ENCODE measurements around the gene LRRC7.
"Not testable (repeated sequence)": the region's sequence is repeated elsewhere in the genome, so short reads cannot be mapped to it uniquely, and the experiment has no call there.

LRRC7 gene

DNA sequence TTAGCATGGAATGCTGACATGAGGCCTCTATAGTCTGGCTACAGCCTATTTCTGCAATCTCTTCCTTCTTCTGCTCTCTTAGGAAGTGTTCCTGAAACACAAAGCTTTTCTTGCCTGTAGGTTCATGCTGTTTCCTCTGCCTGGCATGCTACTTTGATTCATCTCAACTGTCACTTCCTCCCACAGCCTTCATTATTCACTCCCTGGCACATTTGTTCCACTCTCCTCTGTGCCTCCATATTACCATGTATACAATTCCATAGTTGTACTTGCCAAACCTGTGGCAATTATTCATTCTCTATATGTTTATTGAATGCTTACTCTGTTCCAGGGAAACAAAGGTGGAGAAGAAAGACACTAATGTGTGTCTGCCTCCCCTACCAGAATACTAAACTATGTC lies 210.2 kb downstream of the LRRC7 start:
- no peak for DNase-seq

DNA sequence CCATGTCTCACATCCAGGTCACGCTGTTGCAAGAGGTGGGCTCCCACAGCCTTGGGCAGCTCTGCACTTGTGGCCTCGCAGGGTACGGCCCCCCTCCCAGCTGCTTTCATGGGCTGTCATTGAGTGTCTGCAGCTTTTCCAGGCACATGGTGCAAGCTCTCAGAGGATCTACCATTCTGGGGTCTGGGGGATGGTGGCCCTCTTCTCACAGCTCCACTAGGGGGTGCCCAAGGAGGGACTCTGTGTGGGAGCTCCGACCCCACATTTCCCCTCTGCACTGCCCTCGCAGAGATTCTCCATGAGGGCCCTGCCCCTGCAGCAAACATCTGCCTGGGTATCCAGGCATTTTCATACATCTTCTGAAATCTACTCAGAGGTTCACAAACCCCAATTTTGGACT lies 219.4 kb downstream of the LRRC7 start:
- DNase-seq, result no peak

DNA sequence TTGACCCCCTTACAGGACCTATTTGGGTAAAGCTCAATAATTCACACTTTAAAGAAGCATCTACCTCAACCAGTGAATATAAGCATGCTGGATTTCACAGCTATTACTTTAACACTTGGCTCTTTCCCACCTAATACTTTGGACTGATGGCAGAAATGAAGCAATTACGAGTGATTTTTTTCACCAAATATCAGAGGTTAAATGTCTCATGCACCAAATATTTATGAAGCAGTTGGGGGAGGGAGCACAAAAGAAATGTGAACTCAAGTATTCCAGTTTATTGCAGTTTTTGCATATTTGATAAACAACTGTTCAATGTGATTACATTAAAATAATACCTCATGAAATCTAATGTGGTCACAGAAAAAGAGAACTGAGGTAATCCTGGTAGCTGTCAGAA lies 223.6 kb downstream of the LRRC7 start:
- no peak for DNase-seq

DNA sequence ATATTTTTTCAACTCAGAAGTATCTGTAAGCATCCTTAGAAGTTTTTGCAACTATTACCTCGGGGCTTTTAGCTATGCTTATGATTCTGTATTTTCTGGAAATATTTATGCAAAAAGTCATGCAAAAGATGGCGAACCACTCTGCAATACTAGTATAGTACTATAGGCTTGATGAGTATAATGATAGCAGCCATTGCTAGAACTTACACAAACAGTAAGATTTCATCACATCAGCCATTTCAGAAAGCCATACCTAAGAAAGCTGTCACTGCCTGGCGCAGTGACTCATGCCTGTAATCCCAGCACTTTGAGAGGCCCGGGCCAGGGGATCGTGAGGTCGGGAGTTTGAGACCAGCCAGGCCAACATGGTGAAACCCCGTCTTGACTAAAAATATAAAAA lies 227.1 kb downstream of the LRRC7 start:
- no peak for DNase-seq

DNA sequence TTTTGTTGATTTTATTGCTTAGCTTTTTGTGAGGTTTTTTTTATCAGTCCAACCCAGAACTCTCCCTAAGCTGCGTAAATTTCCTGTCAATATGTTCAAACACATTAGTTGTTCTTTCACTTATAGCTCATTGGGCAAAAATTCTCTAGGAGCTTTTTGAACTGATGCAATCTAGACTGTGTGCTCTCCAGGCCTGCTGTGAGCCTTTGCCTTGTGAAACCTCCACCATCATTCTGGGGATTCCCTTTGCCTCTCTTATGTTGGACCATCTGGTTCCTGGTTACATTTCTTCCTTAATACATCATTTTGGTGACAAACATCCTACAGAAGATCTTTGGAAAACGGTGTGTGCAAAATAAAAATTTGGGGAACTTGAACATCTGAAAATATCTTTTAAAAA lies 247.2 kb downstream of the LRRC7 start:
- no peak for DNase-seq

DNA sequence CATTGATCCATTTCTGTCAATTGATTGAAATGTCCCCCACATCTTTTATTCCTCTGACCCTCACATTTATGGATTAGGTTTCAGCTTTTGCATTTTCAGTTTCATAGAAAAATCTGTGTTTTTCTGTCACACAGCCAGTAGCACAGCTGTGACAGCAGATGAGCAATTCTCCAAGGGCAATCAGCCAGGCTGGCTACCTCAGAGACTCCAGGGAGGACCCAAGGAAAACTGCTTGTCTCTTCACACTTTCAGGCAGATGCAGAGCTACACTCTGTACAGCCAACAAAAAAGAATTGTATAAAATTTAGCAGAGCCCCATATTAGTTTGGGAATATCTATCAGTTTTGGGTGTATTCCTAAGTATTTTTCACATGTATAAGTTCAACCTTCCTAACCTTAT lies 257.2 kb downstream of the LRRC7 start:
- DNase-seq, result peak; percentile 73

DNA sequence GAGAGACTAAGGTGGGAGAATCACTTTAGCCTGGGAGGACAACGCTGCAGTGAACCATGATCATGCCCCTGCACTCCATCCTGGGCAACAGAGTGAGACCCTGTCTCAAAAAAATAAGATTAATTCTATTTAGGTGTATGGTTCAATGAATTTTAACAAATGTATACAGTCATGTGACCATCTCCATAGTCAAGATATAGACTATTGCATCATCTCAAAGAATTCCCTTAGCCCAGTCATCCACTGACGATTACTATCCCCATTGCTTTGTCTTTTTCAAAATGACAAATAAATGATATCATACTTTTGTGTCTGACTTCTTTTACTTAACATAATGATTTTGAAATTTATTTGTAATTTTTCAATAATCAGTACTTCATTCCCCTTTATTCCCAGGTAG lies 260.0 kb downstream of the LRRC7 start:
- no peak for DNase-seq

DNA sequence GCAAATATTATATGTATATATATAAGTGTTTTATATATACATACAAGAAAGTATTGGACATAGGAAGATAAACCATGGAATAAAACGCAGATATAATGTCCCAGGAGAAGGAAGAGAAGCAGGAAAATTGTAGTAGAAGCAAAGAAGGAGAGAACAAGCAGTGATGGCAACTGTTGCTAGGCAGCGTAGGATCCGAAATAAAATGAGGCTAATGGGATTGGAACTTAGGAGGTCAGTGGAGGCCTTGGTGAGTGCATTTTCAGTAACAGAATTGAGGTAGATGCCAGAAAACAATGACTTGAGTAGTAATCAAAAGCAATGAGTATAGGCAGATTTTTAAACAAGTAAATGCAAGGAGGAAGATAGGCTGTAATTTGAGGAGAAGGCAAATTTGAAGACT lies 265.8 kb downstream of the LRRC7 start:
- no peak for DNase-seq

DNA sequence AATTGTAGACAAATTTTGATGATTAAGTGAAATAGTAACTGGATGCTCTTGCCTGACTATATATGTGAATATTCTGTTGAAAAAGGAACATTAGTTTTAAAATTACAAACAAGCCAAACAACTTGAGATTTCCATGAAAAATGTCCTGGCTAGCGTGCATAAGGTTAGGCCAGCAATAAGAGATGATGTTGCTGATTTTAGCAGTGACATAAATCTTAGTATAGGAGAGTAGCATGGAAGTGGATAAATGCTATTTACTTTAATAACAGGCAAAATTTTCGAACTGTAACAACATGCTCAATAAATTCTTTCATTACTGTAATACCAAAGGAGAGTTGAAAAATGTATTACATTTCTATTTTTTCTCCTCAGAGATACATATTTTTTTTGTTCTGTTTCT lies 266.6 kb downstream of the LRRC7 start:
- no peak for DNase-seq

DNA sequence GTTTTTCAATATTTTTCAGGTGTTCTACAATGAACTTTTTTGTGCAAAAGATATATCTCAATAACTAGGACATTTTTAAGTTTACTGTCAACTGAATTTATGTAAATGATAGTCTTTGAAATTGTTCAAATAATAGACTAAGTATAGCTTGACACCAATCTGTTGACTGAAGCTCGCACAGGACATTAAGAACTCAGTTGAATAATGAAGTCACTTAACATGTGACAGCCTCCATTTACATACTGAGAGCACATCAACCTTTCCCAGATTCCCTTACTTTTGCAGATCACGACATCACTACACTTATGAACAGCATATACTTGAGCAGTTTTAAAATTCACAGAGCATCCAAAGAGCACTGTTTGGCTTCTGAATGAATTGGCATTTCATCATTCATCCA lies 268.2 kb downstream of the LRRC7 start:
- no peak for DNase-seq

DNA sequence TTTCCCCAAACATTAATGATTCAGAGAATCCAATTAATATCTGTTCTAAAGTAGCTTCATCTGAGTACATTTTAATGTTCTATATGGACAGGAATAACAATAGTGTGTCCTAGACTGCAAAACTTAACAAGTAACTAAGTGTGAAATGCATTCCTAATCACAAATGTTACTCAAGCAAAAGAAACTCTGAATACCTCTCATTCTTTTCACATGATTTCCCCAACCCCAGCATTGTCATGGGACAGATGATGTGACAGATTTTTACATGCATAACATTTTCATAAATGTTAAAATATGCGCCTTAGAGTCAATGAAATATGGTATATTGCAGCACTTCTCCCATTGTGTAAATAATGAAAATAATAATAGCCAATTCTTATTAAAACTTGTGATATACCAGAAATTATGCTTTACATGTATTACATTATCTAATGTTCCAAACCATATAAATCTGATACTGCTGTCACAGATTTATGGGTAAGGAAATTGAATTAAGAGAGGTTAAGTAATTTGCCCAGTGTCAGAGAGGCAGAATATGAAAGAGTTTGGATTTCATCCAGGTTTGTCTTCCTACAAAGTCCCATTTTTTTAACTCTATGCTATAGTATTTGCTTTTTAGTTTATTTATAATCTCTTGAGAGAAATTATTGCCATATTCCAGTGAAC lies 269.4 kb downstream of the LRRC7 start:
- DNase-seq, result no peak

DNA sequence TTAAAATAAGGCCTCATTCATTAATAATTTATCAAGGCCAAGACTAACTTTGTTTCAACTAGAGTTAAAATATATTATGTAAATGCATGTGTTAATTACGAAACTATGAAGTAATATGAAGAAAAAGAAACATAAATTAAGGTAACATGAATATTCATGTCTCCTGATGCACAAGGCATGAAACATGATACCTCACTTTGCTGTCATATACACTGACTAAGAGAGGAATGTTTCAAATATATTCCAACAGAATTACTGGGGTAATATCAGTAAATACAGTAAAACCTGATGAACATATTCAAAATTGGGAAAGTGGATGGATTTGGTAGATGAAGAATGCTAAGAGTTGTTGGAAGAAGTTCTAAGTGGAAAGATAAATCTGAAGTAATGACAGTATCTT lies 274.6 kb downstream of the LRRC7 start:
- no peak for DNase-seq

DNA sequence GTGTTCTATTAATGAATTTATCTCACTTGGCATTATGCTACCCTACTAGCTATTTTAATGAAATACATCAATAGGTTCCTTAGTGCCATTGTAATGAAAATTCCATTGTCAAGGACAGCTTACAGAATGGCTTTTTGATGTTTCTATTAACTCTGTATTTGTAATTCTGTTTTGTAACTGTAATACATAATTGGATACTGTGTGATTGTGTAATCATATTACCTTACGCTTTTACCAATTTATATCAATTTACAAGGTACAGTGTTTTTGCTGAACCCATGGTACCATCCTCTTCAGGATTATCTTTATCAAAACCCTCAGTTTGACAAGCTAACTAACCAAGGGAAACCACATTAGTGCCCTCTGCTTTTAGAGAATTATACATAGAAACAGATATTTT lies 277.9 kb downstream of the LRRC7 start:
- DNase-seq, result no peak

DNA sequence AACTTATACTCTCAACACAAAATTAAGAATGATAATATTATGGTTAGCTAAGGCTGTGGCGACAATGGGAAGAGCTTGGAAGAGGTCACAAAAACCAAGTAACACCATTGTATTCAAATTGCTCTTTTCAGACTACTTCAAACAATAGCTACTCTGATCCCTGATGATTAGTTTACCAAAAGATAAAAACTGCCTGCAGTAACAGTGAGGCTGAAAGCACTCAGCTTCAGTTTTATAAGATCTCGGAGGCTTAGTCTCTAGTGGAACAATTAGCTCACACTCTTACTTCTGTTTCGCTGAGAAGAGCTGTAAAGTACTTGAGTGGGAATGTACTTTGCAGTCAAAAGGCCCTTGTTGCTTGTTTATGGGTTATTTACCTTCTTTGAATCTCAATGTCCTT lies 278.5 kb downstream of the LRRC7 start:
- no peak for DNase-seq

DNA sequence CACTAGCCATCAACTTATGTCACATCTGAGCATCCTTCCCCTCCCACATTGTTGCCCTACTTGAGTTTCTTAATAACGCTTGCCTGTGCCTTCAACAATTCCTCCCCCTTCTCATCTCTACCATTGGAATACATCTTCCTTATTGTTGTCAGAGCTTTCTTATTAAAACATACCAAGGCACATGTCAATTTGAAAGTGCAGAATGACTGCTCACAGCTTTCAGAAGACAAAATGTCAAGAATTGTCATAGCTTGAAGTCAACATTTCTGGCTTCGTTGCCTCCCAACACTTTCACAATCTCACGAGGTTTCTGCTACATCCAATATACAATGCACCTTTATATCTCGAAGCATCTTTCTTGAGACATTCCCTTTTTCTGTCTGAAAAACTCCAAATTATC lies 279.9 kb downstream of the LRRC7 start:
- no peak for DNase-seq

DNA sequence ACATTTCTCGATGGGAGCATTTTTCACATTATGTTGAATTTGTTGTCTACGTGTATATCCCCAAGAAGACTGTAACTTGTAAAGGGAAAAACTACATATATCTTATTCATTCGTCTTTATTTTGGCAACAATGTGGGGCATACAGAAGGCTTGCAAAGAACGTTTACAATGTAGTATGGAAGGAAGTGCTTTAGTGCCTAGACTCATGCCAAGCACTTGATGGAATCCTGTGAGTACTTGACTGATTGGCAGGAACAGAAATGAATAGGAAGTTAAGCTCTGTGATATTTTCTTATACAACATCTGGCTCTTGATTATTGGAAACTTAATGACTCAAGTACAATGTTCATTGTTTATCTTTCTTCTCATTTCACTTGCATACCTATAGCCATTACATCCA lies 284.4 kb downstream of the LRRC7 start:
- DNase-seq, result no peak

DNA sequence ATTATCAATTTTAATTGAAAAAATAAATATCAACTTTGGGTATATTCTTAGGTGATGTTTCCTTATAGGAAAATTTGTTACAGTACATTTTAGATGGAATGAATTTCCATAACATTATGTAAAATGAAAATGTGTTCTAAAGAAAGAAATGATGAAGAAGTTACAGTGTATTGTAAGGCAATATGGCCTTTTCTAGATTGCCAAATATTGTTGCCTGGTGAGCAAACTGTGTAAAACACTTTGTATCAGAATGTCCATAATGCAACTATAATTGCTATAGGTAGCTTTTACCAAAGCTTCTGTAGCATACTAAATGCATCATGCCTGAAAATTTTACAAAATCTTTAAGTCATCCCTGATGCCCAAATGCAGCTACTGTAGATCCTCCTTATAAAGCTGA lies 285.0 kb downstream of the LRRC7 start:
- no peak for DNase-seq

DNA sequence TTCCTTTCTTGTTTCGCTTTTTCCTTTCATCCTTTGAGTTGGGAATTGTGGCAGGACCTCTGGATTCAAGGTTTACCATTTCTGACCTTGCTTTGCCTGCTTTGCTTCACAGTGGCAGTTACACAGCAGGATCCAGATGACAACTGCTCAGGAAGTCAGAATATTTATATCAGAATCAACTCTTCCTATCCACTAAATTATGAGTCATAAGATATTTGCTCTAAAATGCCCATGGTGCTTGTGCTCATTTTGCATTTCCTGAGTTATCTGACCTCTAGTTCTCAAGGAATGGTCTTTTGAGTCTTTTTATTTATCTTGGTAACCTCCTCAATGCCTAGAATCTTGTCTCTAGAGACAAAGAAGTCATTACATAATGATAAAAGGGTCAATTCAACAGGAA lies 290.8 kb downstream of the LRRC7 start:
- no peak for DNase-seq

DNA sequence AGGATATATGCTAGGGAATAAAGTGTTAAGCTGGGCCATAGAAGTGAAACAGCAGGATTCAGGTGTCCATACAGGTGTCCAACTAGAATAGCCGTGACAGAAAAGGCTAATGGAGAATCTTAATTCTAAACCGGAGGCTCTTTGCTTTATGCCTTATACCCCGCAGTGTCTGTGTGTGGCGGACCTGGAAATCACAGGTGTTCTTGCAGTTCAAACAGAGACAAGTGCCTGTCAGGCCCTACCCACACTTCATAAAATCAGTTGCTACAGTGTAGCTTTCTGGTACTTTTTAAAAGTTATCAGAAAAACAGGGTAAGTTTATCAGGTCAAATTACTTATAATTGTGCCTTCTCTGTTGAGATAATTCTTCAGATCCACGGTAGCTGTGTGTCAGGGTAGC lies 293.9 kb downstream of the LRRC7 start:
- no peak for DNase-seq

DNA sequence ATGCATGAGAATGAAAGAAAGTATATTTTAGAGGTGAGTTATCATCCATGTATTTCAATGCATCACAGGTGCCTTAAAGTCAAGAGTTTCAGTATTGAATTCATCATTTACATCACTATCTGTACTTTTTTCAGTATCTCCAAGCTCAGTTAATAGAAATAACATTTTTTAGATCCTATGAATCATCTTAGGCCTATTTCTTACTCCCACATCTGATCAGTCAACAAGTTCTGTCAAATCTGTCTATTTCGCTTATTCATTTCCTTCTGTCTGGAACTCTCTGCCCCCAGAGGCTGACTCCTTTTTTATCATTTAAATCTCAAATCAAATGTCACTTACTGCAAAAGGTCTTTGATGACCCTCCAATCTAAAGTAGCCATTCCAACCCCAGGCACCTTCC lies 295.2 kb downstream of the LRRC7 start:
- no peak for DNase-seq

DNA sequence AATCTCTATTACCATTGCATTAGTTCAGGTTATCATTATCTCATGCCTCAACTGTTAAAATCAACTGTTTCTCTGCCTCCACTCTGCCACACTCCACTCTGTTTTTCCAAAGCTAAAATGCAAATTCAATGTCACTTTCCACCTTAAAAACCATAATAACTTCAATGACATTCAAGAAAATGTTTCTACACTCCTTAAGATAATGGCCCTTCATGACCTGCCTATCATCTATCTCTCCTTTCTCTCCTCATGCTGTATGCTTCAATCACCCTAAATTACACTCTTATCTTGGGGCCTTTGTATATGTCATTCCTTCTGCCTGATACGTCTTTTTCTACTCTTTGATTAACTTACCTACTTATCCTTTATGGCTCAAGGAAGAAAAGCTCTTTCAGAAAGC lies 296.0 kb downstream of the LRRC7 start:
- no peak for DNase-seq

DNA sequence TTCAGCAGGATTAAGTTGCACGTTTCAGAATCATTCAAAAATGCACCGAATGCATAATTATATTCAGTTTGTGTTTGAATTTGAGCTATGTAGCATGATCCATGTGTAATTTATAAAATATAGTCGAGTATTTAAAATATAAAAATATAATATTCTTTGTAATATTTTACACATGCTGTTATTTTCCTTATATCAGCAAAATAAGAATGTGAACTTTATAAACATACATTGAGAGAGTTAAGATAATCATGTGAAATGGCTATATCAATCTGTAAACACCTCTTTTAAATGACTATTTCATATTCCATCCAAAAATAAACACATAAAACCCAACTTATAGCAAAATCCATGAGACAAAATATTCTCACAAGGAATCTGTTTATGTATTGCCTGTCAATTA lies 303.7 kb downstream of the LRRC7 start:
- no peak for DNase-seq

DNA sequence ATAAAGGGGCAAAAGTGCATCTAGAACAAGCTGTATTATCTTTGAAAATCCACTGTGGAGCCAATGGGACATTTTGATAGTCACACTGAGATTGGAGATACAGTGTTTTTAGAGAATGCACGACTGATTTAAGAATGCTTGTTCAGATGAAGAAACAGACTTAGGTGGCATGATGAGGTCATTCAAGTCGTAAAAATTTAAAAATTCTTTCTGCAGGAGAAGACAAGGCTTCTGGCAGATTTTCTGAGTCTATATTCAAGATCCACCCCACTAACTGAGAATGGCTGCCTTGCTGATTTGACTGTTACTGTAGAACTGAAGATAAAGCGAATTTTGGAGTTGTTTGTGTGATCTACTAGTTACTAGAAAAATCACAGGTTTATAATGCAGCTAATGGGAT lies 310.6 kb downstream of the LRRC7 start:
- no peak for DNase-seq

DNA sequence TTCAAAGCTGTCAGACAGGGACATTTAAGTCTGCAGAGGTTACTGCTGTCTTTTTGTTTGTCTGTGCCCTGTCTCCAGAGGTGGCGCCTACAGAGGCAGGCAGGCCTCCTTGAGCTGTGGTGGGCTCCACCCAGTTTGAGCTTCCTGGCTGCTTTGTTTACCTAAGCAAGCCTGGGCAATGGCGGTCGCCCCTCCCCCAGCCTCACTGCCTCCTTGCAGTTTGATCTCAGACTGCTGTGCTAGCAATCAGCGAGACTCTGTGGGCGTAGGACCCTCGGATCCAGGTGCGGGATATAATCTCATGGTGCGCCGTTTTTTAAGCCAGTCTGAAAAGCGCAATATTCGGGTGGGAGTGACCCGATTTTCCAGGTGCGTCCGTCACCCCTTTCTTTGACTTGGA lies 320.3 kb downstream of the LRRC7 start:
- not testable (repeated sequence) for DNase-seq

DNA sequence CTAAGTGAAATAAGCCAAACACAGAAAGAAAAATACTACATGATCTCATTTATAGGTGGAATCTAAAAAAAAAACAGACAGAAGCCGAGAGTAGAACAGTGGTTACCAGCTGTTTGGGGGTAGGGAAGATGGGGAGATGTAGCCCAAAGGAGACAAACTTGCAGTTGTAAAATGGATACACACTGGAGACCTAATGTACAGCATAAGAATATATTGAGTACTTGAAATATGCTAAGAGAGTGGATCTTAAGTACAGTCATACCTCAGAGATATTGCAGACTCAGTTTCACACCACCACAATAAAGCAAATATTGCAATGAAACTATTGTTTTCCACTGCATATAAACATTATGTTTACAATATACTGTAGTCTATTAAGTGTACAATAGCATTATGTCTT lies 320.9 kb downstream of the LRRC7 start:
- no peak for DNase-seq

DNA sequence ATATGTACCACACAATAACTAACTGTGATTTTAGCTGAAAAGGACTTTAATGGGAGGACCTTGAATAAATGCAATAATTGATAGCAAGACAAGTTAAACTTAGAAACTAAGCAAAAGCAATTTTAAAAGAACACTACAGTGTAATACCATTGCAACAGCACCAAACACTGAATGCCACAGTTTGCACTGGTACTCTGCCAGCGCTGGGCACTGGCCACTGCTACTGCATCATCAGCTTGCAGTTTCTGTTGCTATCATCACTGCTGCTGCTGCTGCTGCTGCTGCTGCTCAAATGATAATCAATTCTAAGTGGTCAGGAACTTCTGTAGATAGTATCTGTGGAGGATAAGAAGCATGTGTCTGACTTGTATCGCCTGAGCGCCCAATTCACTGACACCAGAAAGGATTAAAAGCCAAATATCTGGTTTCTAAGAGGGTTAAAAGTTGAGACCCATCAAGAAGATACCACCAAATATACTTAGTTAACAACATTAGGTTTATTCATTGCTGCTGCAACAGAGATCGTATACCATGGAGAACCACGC lies 330.8 kb downstream of the LRRC7 start:
- DNase-seq, result no peak

Measured in NCI-H2171 treated with DMSO at 0.1 percent for 48 hours (cell line).